Upper lobe of right lung (tissue), 1 donor: ENCODE data around the gene MGARP. TPM values are rescaled to one million over a fixed set of nuclear protein-coding genes. Genes with fewer than 3 reads are reported as not detected.

ENCODE experiments used
- ATAC-seq: fragments of 200-7000 bp; cut with Tn5 transposase; one replicate; pipeline ENCODE4 v1.9.1; 2020; ENCODE audit warnings: mild to moderate bottlenecking, moderate library complexity
- DNase-seq: peaks from one replicate; pipeline ENCODE4 v3.0.0-alpha.2; 2020
- H3K27ac ChIP-seq: fragments of 200-600 bp; one replicate; pipeline ENCODE4 v1.8.0; 2022
- H3K27me3 ChIP-seq: fragments of 200-600 bp; one replicate; pipeline ENCODE4 v1.8.0; 2022; ENCODE audit warnings: mild to moderate bottlenecking
- H3K36me3 ChIP-seq: fragments of 200-600 bp; one replicate; pipeline ENCODE4 v1.8.0; 2022
- H3K4me1 ChIP-seq: fragments of 200-600 bp; one replicate; pipeline ENCODE4 v1.8.0; 2022
- H3K4me3 ChIP-seq: fragments of 200-600 bp; one replicate; pipeline ENCODE4 v1.8.0; 2022; ENCODE audit warnings: mild to moderate bottlenecking
- H3K9me3 ChIP-seq: fragments of 200-600 bp; one replicate; pipeline ENCODE4 v1.8.0; 2022
- intact Hi-C: fragments of 100-400 bp; cut with DNase I; formaldehyde crosslinking; loops from one replicate; pipeline ENCODE4 v1.11.0; 2022
- total RNA-seq: library from RNA; stranded (reverse); fragmentation: NEBNext Ultra II Directional; extraction: Animal tissue kit (Norgen Biotek cat#: 25700); gene quantifications from one replicate; pipeline ENCODE4 v1.2.1, GENCODE V29; 2021
- TF ChIP-seq, protein P1 (sequence below): fragments of 200-600 bp; IDR thresholded peaks from one replicate; pipeline ENCODE4 v1.8.0; 2022; ENCODE audit warnings: antibody characterized with exemption
- donor health status: DM: no; HTN: yes; CAD: no; lungs with severe emphysema.

MGARP gene
- total RNA-seq, 1 donor from 2014 or later, result 0.75 TPM

DNA sequence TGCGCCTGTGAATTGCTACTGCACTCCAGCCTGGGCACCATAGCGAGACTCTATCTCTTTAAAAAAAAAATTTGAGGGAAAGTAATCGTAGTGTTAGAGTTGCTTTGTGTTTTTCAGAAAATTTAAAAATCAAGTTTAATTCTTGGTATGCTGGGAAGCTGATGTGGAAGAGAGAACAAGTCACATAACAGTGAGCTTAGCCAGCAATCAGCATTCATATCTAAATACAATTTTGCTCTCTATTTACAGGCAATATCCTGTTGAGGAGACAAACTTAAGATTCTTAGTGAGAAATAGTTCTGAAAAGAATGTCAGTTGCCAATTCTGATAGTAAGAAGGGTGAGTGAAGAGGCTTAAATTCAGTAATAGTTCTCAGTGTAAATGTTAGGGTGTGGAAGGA is 31.9 kb upstream of the MGARP start:
- no peak overlapping the region for H3K27ac ChIP-seq
- H3K4me1 ChIP-seq, result peaks cover 21% of the 10 kb centered on the region
- DNase-seq, result no peak
- TF ChIP-seq, protein P1, sequence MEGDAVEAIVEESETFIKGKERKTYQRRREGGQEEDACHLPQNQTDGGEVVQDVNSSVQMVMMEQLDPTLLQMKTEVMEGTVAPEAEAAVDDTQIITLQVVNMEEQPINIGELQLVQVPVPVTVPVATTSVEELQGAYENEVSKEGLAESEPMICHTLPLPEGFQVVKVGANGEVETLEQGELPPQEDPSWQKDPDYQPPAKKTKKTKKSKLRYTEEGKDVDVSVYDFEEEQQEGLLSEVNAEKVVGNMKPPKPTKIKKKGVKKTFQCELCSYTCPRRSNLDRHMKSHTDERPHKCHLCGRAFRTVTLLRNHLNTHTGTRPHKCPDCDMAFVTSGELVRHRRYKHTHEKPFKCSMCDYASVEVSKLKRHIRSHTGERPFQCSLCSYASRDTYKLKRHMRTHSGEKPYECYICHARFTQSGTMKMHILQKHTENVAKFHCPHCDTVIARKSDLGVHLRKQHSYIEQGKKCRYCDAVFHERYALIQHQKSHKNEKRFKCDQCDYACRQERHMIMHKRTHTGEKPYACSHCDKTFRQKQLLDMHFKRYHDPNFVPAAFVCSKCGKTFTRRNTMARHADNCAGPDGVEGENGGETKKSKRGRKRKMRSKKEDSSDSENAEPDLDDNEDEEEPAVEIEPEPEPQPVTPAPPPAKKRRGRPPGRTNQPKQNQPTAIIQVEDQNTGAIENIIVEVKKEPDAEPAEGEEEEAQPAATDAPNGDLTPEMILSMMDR, result no peak
- intact Hi-C loops, result no loop called here
- H3K4me3 ChIP-seq, result no peak overlapping the region
- no peak for ATAC-seq
- no peaks in the 10 kb centered on the region for H3K36me3 ChIP-seq
- no peaks in the 10 kb centered on the region for H3K27me3 ChIP-seq
- no peaks in the 10 kb centered on the region for H3K9me3 ChIP-seq

DNA sequence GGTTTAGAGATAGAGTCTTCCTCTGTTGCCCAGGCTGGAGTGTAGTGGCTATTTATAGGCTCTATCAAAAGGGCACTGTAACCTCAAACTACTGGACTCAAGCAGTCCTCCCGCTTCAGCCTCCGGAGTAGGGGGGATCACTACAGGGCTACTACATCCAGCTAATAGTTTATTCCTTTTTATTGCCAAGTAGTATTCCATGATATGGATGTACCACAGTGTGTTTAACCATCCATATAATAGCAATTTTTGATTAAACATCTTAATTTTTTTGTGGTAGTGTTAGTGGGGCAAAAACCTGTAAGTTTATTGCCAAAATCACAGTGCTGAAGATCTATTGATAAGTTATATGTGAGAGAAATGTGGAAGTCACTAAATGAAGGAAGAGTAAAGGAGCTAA is 24.9 kb upstream of the MGARP start:
- intact Hi-C loops, result no loop called here
- no peaks in the 10 kb centered on the region for H3K9me3 ChIP-seq
- H3K4me1 ChIP-seq, result peaks cover 21% of the 10 kb centered on the region
- no peaks in the 10 kb centered on the region for H3K36me3 ChIP-seq
- no peak overlapping the region for H3K4me3 ChIP-seq
- H3K27ac ChIP-seq, result no peak overlapping the region
- DNase-seq (no peak), ATAC-seq (no peak)
- TF ChIP-seq, protein P1, result no peak
- H3K27me3 ChIP-seq, result no peaks in the 10 kb centered on the region

DNA sequence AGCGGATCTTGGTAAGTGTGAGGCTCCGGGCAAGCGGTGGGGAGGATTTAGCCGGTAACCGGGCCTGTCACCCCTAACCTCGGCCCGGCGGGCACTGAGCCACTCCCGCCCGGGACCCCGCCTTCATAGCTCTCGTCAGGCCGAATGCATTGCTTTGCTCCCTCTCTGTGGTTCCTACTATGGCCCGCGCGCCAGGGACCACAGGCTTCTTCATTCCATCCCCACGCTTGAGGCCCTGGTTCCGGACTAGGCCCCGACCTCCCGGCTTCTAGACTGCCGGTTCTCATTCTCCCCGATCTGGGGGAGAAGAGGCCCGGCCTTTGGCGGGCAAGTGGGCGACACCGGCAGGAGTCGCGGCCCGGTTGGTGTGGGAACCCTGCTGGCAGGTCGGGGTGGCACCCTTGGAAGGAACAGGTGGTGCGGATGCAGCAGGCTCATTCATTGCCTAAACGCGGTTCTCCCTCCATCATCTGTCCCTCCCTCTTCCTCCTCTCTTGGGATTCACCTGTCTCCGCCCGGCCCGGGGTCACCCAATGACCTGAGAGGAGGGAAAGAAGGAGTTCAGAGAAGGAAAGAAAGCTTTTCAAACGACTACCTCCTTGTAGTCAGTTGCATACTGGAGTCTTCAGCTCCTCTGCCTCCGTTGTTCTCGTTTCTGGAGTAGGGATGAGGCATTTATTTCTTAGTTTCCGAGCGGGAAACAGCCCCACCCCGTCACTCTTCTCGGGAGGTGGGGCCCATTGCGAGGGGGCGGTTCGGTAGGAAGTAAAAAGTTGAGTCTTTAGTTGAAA is 22.0 kb upstream of the MGARP start, which contains the start of gene NDUFC1:
NDUFC1 (minus strand) TSS at position 657 of the 791 bp plus-strand sequence. CDS start 6,679 bp downstream, outside the sequence.
- TF ChIP-seq, protein P1, result peak; percentile 15
- intact Hi-C loops, result no loop called here
- H3K9me3 ChIP-seq, result no peaks in the 10 kb centered on the region
- no peaks in the 10 kb centered on the region for H3K27me3 ChIP-seq
- DNase-seq, result peak; percentile 75
- H3K27ac ChIP-seq, result peak within 1 kb of the TSS; percentile 93
- H3K4me3 ChIP-seq, result peak within 1 kb of the TSS; percentile 84
- H3K4me1 ChIP-seq, result peaks cover 27% of the 10 kb centered on the region
- ATAC-seq, result peak; percentile 44
- H3K36me3 ChIP-seq, result no peaks in the 10 kb centered on the region

DNA sequence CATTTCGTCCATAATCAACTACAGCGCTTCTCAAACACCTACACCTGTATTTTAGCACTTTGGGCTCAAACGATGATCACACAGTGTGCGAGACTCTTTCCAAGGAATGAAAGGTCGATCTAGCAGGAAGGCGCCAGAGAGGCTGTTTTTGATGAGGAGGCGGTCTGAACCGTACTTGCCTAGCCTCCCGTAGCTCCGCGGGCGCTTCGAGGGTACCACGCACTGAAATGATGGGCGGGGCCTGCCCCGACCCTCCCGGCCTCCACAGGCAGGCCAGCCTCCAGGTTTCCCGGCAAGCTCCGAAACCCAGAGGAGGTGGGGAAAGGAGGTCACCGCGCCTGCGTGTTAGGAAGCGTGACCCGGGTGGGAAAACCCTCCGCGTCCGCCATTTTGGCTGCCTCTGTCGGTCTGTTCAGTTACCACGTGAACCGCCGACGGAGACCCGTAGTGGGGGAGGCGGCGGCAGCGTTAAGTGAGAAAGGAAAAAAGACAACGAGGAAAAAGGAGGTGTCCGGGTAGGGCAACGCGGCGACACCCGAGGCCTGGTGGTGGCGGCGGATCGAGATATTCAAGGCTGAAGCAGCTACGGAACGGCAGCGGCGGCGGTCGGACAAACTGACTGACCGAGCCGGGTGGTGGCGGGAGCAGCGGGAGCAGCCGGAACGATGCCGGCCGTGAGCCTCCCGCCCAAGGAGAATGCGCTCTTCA is 21.2 kb upstream of the MGARP start, which contains the start of gene NAA15:
NAA15 (plus strand) TSS at position 393 of the 708 bp plus-strand sequence; CDS start at position 666, 273 bp downstream.
- peak within 1 kb of the TSS; percentile 84 for H3K4me3 ChIP-seq
- peak within 1 kb of the TSS; percentile 93 for H3K27ac ChIP-seq
- H3K4me1 ChIP-seq, result peaks cover 29% of the 10 kb centered on the region
- TF ChIP-seq, protein P1, result no peak
- intact Hi-C loops, result no loop called here
- peak; percentile 99 for DNase-seq
- H3K36me3 ChIP-seq, result no peaks in the 10 kb centered on the region
- ATAC-seq, result peak; percentile 99
- no peaks in the 10 kb centered on the region for H3K27me3 ChIP-seq
- H3K9me3 ChIP-seq, result no peaks in the 10 kb centered on the region

DNA sequence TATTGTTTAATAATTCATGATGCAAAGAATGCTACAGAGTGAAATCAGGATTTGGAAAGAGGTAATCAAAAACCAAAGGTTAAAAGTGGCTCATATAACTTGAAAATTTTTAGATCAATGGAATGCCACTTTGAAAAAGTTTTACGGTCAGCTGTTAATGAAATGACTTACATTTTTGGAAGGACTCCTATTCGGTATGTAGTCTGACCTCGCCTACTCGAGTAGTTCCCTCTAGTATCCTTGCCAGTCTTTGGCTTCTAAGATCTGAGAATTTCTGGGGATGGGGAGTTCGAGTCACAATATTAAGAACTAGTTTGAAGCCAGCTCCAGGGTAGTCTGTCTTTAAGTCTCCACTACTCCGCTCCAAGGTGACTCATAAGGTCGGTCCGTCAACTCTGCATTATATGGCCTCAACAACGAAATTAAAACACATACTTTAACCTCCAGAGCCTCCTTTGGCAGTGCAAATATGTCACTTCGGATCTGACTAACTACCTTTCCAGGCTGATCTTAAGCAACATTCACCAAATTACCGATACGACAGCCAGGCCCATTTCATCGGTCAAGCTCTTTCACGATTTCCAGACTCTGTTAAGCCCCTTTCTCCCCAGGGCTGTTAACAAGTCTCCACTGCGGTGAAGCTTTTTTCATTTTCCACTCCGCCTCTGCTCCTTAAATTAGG is 20.5 kb upstream of the MGARP start:
- TF ChIP-seq, protein P1, result no peak
- intact Hi-C loops, result no loop called here
- Histone ChIP-seq H3K27ac (peak overlapping the region; percentile 93), H3K9me3 (no peaks in the 10 kb centered on the region), H3K4me1 (peaks cover 34% of the 10 kb centered on the region), H3K36me3 (no peaks in the 10 kb centered on the region), H3K4me3 (peak overlapping the region; percentile 84), H3K27me3 (no peaks in the 10 kb centered on the region)
- DNase-seq (no peak), ATAC-seq (peak; percentile 4)
